ENCODE results near the gene CYFIP1.

GRCh38 chr15:23014394-23015000, 34.3 kb upstream of the CYFIP1 start:
- no peak for TF ChIP-seq EZH2 (IDR thresholded peaks at IDR 0.05; ENCODE audit: low read length, missing control alignments)
- TF ChIP-seq, protein P1, sequence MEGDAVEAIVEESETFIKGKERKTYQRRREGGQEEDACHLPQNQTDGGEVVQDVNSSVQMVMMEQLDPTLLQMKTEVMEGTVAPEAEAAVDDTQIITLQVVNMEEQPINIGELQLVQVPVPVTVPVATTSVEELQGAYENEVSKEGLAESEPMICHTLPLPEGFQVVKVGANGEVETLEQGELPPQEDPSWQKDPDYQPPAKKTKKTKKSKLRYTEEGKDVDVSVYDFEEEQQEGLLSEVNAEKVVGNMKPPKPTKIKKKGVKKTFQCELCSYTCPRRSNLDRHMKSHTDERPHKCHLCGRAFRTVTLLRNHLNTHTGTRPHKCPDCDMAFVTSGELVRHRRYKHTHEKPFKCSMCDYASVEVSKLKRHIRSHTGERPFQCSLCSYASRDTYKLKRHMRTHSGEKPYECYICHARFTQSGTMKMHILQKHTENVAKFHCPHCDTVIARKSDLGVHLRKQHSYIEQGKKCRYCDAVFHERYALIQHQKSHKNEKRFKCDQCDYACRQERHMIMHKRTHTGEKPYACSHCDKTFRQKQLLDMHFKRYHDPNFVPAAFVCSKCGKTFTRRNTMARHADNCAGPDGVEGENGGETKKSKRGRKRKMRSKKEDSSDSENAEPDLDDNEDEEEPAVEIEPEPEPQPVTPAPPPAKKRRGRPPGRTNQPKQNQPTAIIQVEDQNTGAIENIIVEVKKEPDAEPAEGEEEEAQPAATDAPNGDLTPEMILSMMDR (conservative IDR thresholded peaks at IDR 0.05 in 1 of 2, IDR thresholded peaks at IDR 0.05 in 1 of 2; ENCODE audit: low read depth in 1 of 2, low read length in 2 of 2) = no peak
